ENCODE measurements around the gene AAR2. TPM values are rescaled to one million over a fixed set of nuclear protein-coding genes. Genes with fewer than 3 reads are reported as not detected.

The AAR2 gene
- polyA plus RNA-seq, 1 donor from 2014 or later, result 28.1 TPM

DNA sequence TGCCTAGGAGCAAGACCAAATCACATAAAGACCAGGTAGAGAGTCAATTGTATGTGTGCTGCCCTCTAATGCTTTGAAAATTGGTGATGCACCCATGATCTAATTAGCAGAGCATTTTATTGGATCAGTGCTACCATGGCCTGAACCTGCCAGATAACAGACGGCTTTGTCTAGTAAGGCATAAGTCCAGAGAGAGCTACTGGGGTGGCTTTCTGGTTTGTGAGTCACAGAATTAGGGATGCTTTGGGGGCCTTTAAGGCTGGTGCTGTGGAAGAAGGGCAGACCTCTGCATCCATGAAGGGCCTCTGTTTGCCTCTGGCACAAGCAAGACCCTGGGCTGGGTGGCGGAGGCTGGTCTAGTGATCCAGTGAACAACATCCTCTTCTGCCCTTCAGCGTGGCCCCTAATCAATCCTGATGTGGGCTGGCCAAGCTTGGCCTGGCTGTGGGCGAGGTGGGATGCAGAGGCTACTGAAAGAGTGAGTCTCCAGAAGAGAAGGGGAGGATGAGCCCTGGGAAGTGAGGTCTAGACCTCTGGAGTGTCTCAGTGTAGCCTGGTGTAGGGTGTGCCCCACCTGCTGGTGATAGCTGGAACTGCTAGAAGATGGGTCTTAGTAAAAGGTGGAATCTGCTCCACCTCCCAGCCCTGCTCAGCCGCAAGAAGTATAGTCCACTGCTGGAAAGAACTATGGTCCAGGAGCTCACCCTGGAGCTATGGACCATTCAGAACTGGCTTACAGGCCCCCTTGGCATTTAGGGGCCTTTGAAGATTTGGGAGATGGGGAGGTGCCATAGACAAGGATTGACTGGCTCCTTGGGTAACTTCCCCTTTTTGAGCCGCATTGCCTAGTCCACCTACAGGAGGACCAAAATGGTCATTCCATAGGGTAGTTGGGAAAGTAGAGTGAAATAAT is 36.7 kb upstream of the AAR2 start:
- H3K36me3 ChIP-seq (ENCODE audit: insufficient read depth, low read length), result peaks cover 12% of the 10 kb centered on the region
- H3K4me2 ChIP-seq (ENCODE audit: low read length), result no peak overlapping the region
- no peak overlapping the region for H3K9ac ChIP-seq (ENCODE audit: low read length)
- H3K4me3 ChIP-seq (ENCODE audit: low read length), result no peak overlapping the region
- H4K20me1 ChIP-seq (ENCODE audit: insufficient read depth), result no peaks in the 10 kb centered on the region
- H3K27ac ChIP-seq (ENCODE audit: low read length), result no peak overlapping the region
- no peaks in the 10 kb centered on the region for H3K27me3 ChIP-seq (ENCODE audit: insufficient read depth, low read depth, low read length)
- no peak overlapping the region for H2AFZ ChIP-seq (ENCODE audit: low read depth, low read length)
- no peaks in the 10 kb centered on the region for H3K9me2 ChIP-seq (ENCODE audit: insufficient read depth, low read length)
- H3K9me3 ChIP-seq (ENCODE audit: low read length), result no peaks in the 10 kb centered on the region
- H3K79me2 ChIP-seq (replicated peaks; ENCODE audit: insufficient read depth, low read length), result no peaks in the 10 kb centered on the region
- peak; percentile 89 for TF ChIP-seq RAD21 (conservative IDR thresholded peaks at IDR 0.05)
- peak; percentile 92 for TF ChIP-seq SMC3 (conservative IDR thresholded peaks at IDR 0.05; ENCODE audit: poor library complexity)
- TF ChIP-seq, protein P1, sequence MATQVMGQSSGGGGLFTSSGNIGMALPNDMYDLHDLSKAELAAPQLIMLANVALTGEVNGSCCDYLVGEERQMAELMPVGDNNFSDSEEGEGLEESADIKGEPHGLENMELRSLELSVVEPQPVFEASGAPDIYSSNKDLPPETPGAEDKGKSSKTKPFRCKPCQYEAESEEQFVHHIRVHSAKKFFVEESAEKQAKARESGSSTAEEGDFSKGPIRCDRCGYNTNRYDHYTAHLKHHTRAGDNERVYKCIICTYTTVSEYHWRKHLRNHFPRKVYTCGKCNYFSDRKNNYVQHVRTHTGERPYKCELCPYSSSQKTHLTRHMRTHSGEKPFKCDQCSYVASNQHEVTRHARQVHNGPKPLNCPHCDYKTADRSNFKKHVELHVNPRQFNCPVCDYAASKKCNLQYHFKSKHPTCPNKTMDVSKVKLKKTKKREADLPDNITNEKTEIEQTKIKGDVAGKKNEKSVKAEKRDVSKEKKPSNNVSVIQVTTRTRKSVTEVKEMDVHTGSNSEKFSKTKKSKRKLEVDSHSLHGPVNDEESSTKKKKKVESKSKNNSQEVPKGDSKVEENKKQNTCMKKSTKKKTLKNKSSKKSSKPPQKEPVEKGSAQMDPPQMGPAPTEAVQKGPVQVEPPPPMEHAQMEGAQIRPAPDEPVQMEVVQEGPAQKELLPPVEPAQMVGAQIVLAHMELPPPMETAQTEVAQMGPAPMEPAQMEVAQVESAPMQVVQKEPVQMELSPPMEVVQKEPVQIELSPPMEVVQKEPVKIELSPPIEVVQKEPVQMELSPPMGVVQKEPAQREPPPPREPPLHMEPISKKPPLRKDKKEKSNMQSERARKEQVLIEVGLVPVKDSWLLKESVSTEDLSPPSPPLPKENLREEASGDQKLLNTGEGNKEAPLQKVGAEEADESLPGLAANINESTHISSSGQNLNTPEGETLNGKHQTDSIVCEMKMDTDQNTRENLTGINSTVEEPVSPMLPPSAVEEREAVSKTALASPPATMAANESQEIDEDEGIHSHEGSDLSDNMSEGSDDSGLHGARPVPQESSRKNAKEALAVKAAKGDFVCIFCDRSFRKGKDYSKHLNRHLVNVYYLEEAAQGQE (IDR thresholded peaks at IDR 0.05; ENCODE audit: borderline replicate concordance), result no peak
- TF ChIP-seq CTCF (IDR thresholded peaks at IDR 0.05; ENCODE audit: poor library complexity, severe bottlenecking), result peak; percentile 92
- no peak for TF ChIP-seq POLR2AphosphoS5 (IDR thresholded peaks at IDR 0.05)
- no peak for TF ChIP-seq TAF1 (IDR thresholded peaks at IDR 0.05; ENCODE audit: low read depth)
- no peak for TF ChIP-seq EP300 (conservative IDR thresholded peaks at IDR 0.05; ENCODE audit: poor library complexity, severe bottlenecking)
- no peak for TF ChIP-seq EZH2 (IDR thresholded peaks at IDR 0.05; ENCODE audit: borderline replicate concordance, insufficient read depth, low read length, poor library complexity, severe bottlenecking)
- TF ChIP-seq MXI1 (conservative IDR thresholded peaks at IDR 0.05; ENCODE audit: poor library complexity, severe bottlenecking), result no peak
- H3F3A ChIP-seq (ENCODE audit: insufficient read depth, low read length, poor library complexity, severe bottlenecking), result no peaks in the 10 kb centered on the region

DNA sequence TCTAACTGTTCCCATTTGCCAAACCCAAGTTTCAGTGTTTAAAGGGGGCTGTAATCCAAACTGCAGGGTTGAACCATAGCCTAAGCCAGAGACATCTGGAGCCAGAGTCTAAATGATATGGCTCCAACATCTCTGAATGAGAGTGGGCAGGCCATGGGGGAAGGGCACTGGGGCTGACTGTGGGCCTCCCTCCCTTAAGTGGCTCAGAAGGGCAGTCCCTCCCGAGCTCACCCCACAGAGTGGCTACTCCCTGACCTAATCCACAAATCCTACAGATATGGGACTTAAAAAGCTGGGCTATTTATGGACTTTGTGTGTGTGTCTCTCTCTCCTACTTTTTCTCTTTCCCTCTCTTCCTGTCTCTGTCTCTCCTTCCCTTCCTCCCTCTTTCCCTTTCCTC is 35.8 kb upstream of the AAR2 start:
- no peak for TF ChIP-seq RAD21 (conservative IDR thresholded peaks at IDR 0.05)
- no peak for TF ChIP-seq SMC3 (conservative IDR thresholded peaks at IDR 0.05; ENCODE audit: poor library complexity)
- TF ChIP-seq, protein P1 (IDR thresholded peaks at IDR 0.05; ENCODE audit: borderline replicate concordance), result no peak
- TF ChIP-seq EZH2 (IDR thresholded peaks at IDR 0.05; ENCODE audit: borderline replicate concordance, insufficient read depth, low read length, poor library complexity, severe bottlenecking), result no peak
- TF ChIP-seq MXI1 (conservative IDR thresholded peaks at IDR 0.05; ENCODE audit: poor library complexity, severe bottlenecking), result no peak
- no peaks in the 10 kb centered on the region for H3K9me2 ChIP-seq (ENCODE audit: insufficient read depth, low read length)
- no peaks in the 10 kb centered on the region for H3K27me3 ChIP-seq (ENCODE audit: insufficient read depth, low read depth, low read length)
- H3K4me2 ChIP-seq (ENCODE audit: low read length), result no peak overlapping the region
- no peak overlapping the region for H3K4me3 ChIP-seq (ENCODE audit: low read length)
- no peaks in the 10 kb centered on the region for H3F3A ChIP-seq (ENCODE audit: insufficient read depth, low read length, poor library complexity, severe bottlenecking)
- H4K20me1 ChIP-seq (ENCODE audit: insufficient read depth), result no peaks in the 10 kb centered on the region
- H3K9me3 ChIP-seq (ENCODE audit: low read length), result no peaks in the 10 kb centered on the region
- H3K36me3 ChIP-seq (ENCODE audit: insufficient read depth, low read length), result peaks cover 12% of the 10 kb centered on the region
- no peaks in the 10 kb centered on the region for H3K79me2 ChIP-seq (replicated peaks; ENCODE audit: insufficient read depth, low read length)
- no peak overlapping the region for H2AFZ ChIP-seq (ENCODE audit: low read depth, low read length)
- no peak overlapping the region for H3K9ac ChIP-seq (ENCODE audit: low read length)
- H3K27ac ChIP-seq (ENCODE audit: low read length), result no peak overlapping the region

Data from neural cell (in vitro differentiated cells).